ENCODE data around the gene TNKS1BP1.
"Not testable (repeated sequence)": the region's sequence is repeated elsewhere in the genome, so short reads cannot be mapped to it uniquely, and the experiment has no call there.

Gene TNKS1BP1

DNA sequence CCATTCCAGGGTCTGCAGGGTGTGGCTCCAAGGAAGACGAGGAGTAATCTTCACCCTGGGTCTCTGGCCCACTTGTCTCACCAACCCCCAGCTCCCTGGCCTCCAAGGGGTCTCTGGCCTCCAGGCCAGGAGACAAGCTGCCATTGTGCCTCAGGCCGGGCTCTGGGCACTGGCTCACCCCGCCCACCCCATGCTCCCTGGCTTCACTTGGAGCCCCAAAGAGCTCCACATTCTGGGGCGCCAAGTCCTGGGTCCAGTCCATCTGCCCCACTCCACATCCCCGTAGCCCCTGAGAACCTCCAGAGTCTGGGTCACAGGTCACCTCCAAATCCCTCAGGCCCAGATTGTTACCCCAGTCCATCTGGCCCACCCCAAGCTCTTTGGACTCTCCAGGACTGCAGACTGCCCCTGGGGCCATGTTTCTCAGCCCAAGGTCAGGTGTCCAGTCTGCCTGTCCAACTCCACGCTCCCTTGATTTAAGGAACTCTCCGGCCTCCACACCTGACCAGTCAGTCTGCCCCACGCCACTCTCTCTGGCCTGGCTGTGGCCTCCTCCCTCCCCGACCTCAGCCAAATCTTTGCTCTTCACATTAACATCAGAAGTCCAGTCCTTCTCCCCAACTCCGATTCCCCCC, 16.2 kb downstream of the TNKS1BP1 start:
- no peak for DNase-seq

DNA sequence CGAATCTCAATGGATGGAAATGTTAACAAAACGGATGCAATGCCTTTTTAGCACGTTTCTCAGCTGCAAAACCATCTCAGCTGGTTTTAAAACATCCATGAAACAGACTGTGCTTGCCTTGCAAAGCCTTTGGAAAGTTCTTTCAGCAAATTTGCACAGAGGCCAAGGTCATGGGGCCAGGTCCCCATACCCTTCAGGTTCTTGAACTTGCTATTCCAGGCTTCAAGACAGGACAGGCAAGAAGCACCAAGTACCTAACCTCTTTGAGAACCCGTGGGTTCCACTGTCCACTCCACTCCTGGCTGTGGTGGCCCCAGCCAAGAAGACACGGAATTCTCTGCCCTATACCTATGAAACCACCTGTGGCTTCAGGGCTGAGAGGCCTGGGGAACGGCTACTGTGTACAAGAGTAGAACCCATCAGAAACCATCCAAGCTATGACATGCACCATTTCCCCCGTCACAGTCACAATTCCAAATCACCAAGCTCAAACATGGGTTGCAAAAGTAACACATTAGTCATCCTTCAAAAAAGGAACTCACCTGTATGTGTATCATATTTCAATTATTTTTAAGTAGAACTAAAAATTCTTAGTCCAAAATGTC, 17.0 kb downstream of the TNKS1BP1 start:
- DNase-seq, result no peak

DNA sequence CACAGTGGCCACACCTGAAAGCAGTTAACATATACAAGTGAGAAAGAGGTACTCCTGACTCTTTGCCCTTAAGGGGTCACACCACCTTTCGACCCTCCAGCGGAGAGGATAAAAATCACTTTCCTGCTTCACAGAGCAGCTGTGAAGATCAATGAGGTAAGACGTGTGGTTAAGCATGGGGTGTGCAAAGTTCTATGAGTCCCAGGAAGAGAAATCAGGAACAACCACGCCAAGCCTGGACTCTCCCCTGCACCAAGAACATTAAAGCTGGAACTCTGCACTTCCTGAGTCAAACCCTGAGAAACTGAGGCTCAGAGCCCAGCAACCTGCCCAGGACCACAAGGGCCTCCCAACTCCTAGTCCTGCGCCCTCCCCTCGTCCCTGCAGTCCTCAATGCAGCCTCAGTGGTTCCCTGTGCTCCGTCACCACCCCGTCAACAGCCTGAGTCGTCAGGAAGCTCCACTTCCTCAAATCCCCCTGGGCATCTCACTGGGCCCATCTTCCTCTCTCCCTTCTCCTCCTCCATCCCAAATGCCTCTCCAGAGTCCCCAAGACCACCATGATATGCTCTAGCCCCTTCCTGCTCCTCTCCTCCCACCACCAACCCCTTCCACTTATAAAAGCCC, 17.7 kb downstream of the TNKS1BP1 start:
- DNase-seq, result no peak

DNA sequence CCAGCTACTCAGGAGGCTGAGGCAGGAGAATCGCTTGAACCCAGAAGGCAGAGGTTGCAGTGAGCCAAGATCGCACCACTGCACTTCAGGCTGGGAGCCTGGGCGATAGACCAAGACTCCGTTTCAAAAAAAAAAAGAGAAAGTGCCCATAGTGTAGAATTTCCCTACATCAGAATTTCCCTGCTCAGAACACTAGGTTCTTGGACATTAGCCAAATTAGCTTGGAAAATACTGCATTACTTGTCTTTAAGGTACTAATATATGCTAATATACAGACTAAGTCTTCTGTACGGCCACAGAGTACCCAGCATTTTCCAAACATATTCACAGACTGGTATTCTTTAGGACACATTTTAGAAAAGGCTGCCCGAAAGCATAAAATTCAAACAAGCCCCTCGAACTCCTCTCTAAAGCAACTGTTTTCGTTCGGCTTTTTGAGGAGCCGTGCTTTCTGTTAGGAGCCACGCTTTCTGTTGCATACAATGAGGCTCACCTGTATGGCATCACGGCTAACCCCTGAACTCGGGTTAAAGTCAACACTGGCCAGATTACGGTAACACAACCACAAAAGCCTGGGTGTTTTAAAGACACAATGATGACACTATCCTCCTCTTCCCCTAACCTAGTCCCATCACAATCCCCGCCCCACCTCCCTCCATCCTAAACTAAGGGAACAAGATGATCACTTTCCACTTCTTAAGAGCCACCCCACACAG, 18.4 kb downstream of the TNKS1BP1 start:
- no peak for DNase-seq

DNA sequence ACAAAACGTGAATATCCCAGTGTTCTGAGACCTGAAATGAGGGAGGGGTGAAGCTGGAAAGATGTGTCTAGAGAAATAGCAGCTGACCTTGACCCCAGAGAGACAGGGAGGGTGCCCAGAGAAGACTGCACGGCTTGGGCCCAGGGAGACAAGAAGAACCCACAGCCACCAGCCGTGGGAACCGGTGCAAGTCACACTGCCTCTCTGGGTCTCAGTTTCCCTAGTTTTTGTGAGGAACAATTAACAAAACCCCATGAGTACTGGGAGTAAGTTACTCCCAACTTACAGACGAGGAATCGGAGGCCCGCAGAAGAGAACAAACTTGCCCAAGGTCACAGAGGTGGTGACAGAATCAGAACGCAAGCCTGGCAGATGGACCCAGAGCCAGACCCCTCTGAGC, 19.2 kb downstream of the TNKS1BP1 start:
- DNase-seq, result no peak

DNA sequence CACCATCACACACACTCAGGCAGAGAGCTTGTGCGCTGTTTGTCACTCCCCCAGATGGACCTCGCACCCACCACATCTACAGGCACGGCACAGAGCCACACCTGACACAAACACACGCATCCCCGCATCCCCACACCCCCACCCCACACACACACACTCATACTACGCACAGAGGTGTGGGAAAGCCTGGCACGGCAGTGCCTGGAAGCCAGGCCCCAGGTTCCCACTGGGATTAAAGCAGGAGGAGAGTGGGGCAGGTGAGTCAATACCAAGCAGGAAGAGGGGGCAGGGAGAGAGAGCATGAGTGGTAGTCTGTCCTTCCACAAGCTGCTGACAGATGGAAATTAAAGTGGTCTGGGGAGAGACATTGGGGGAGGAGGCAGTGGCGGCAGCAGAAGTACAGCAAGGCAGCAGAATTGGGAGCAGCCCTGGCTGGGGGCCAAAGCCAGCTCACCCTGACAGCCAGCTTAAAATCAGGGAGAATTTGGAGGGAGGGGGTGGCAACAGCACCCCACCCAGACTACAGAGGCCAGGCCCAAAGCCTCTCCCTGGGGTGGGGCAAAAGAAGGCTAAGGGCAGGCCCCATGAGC, 20.7 kb downstream of the TNKS1BP1 start:
- DNase-seq, result no peak

DNA sequence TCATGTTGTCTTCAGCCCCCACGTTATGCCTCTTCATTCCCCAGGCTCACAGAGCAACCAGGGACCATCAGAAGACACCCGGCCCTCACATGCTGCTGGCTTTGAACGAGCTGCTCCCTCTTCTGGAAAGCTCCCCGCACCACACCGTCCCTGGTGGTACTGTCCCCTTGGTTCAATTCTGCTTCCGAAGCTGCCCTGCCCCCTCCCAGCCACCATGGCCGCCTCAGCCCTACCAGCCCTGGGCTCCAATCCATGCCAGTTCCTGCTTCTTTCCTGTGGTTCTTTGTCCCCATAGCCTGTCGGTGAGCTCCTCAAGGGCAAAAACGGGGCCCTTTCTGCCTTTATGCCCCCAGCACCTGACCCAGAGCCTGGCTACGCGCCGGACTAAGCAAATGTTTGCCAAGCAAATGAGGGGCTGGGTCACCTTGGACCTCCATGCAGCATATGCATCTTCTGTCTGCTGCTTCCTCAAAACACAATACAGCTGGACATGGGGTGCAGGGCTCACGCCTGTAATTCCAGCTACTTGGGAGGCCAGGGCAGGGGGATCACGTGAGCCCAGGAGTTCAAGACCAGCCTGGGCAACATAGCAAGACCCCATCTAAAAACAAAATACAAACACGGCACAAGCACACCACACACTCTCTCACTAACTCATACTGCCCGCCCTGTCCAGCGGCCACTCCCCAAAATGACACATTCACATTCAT, 21.3 kb downstream of the TNKS1BP1 start:
- DNase-seq, result no peak

DNA sequence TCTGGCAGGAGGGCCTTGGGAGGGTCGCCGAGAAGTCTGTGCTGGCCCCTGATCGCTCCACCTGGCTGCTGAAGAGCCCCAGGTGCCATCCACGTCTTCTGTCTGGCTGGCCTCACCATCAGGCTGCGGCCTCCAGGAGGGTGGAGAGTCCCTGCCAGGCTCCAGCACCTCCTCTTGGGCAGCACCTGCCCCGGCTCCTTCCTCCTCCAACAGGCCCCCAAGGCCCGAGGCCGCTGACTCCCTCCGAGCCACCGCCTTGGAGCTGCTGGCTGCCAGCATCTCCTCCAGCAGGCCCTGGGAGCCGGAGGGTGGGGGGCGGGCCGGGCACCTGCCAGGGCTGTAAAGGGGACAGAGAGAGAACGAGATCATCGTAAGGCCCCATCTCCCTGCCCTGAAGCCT, 22.3 kb downstream of the TNKS1BP1 start:
- DNase-seq, result no peak

DNA sequence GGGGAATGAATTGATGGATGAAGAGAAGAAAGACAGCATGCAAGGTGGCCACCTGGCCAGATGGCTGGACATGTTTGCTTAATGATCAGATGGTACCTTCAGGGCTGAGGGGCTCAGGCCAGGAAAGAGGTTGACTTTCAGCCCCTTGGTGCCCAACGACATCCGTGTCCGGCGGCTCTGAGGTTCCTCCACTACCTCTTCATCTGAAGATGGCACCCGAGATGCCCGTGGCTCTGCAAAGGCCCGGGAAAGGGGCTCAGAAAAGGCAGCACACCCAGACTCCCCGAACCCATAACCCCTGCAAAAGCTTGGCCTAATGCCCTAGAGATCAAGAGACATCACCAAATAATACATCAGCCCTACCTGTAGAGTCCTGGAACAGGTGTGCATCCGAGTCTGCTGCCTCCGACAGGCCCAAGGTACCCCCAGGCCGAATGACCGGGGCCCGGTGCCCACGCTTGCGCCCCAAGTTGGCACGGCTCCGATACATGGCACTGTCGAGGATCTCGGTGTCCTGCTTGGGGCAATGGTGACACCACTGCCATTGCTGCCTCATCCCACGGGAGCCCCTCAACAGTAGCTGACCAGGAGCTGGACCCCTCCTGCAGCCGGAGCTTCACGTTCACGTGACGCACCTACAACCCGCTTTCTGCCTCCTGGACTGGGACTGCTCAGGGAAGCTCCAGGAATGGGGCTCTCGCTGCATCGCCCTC, 22.9 kb downstream of the TNKS1BP1 start:
- no peak for DNase-seq

DNA sequence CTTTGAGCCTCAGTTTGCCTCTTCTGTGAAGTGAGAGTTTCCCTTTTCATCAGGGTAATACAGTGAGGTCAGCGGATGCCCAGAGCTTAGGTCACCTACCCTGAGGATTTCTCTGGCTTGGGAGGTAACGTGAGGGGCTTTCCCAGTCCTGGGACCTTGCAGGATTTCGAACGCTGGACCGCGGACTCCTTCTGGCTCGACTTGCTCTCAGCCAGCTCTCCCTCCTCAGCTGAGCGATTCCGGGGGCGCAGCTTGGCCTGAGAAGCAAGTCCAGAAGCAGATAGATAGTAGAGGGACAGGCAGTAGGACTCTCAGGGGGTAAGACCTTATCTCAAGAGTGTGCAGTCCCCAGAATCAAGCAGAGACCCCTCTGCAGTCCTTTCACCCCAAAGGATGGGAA, 24.0 kb downstream of the TNKS1BP1 start:
- no peak for DNase-seq

DNA sequence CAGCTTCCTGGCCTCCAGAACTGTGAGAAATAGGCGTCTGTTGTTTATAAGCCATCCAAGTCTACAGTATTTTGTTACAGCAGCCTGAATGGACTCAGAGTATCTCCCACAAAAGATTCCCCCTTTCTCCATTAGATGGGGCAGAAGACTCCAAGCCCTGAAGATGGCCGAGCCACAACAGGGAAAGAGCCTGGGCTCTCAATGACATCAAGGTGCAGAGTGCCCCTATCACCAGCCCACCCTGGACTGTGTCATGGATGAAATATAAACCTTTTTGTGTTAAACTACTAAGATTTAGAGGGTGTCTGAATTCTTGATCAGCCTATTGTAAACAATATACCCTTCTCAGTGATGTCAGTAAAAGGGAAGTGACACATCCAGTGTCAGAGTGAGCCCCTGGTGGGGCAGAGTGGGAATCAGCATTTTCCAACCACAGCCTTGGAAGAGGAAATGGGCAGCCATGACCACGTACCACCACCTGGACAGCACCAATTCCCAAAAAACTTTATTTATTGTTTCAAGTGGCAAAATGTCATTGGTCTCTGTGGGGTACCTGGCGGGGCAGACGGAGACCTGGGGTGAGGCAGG, 25.5 kb downstream of the TNKS1BP1 start:
- no peak for DNase-seq

DNA sequence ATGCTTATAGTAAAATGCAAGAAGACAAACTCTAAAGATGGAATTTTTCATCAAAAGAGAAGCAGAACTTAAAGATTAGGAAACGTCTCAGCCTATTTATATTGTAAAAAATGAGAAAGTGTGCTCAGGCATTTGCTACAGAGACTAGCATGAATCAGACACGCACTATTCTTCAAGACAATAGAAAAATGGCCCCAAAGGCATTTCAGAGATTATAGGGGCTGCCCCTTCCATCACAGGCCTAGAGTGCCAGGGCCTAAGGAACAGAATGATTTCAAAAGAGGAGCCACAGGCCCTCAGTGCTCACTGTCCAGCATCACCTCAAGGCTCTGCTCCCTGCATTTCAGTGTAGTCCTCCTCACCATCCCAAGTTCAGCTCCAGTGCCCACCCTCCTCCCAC, 27.5 kb downstream of the TNKS1BP1 start:
- DNase-seq, result no peak

DNA sequence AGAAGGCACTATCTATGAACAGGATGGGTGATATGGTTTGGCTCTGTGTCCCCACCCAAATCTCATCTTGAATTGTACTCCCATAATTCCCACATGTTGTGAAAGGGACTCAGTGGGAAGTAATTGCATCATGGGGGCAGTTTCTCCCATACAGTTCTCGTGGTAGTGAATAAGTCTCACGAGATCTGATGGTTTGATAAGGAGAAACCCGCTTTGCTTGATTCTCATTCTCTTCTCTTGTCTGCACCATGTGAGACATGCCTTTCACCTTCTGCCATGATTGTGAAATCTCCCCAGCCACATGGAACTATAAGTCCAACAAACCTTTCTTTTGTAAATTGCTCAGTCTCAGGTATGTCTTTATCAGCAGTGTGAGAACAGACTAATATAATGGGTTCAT, 28.5 kb downstream of the TNKS1BP1 start:
- DNase-seq, result not testable (repeated sequence)

DNA sequence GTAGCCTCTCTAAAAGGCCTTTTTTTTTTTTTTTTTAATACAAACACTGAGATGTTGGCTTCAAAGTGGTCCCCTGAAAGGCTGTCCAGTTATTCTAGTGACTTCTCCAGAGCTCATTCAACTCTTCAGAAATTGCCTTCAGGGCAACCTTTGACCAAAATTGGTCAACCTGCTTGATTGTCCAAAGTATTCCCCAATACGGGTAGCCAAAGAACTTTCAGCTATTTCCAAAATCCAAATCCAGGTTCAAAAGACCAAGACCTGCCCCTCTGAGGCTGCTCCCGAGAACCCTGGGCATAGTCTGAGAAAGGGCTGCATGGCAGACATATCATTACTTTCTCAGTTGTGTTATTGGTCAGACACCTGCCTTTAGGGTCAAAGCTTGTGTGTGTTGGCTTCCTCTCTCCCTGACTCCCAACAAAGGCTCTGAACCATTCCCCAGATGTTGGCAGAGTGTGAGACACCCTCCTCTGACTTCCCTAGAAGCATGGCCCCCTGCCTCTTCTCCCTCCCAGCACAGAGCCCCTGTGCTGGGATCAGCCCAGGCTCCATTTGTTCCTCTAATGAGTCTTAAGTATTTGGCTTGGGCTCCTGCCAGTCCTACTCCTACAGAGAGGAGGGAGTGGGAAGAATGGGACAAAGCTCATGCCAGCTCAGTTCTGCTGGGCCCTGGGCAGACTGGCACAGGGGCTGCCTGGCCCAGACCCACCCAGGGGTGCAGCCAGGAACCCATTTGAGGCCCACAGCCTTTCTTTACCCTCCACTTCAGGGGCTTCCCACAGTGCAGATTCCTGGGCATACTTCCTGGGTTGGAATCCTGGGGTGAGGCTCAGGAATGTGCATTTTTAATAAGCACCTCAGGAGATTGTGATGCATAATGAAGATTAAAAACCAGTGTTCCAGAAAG, 30.3 kb downstream of the TNKS1BP1 start:
- DNase-seq, result no peak

DNA sequence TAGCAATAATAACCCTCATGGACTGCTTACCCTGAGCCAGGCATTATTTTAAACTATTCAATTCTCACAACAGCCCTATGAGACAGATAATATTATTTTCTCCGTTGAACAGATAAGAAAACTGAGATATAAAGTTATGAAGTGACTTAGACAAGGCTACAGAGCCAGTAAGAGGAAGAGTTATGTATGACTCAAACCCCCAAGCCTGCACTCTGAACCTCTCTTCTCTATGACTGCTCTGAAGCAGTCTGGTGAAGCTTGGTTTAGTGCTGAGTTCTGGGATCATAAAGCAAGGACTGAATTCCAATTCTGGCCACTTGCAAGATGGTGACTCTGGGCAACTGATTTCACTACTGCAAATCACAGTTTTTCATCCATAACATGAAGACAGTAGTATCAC, 34.5 kb downstream of the TNKS1BP1 start:
- DNase-seq, result no peak

DNA sequence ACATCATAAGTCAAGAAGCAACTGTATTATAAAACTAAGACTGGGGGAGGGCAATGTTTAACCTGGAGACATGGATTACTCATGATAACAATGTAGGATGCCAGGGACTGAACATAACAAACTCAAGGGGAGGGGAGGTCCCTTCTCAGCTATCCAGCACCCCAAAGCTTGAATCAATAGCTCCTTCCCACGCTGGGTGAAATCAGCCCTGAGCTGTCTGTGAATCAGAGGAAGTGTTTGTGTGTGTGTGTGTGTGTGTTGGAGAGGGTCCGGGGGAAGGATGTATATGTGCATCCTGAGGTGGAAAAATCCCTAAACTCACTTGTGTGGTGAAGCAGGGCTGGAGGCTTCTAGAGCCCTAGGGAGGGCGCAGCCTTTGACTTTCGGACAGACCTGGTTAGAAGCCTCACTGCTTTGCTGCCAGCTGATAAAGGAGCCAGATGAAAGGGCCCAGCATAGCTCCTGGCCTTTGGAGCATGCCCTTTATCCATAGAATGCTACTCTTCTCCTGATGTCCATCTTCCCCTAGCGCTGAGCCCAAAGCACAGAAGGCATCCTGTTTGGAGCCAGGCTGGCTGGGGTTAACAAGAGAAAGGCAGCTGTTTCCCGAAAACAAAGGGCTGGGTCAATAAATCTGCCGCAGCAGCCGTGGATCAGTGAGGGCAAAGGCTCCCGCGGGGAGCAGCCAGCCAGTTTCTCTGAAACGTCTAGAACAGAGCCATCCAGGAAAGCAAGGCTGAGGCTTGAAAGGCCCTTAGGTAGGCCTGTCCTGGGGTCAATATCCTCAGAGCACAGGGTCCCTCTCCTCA, 35.8 kb downstream of the TNKS1BP1 start:
- no peak for DNase-seq

DNA sequence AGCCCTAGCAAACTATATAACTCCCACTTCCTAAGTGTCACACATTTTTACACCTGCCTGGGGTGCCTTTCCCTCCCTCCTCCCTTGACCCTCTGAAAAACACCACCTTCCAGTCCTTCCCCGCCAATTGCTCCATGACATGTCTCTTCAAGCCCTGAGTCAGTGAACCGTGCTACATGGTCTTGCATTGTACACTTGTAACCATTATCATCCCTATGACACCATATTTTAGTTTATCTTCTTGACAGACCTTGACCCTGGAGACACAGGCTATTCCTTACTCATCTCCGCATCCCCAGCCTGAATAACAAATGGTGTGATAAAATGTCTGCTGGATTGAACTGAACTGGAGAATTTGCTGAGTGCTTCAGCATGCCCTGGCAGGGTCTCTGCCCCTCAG, 36.9 kb downstream of the TNKS1BP1 start:
- no peak for DNase-seq

DNA sequence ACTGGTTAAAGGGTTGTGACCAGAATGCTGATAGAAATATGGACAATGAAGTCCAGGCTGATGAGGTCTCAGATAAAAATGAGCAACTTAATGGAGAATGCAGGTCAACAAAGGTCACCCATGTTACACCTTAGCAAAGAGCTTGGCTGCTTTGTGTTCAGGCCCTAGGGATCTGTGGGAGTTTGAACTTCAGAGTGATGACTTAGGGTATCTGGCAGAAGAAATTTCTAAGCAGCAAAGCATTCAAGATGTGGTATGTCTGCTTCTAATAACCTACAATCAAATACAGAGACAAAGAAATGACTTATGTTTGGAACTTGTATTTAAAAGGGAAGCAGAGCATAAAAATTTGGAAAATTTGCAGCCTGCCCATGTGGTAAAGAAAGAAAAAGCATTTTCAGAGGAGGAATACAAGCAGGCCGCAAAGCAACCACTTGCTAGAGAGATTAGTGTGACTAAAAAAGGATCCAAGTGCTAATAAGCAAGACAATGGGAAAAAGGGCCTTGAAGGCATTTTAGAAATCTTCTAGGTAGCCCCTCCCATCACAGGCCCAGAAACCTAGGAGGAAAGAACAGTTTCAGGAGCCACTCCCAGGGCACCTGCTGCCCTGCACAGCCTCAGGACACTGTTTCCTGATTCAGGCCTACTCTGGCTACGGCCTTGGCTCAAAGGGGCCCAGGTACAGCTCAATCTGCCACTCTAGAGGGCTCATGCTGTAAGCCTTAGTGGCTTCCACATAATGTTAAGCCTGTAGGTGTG, 41.3 kb downstream of the TNKS1BP1 start:
- DNase-seq, result no peak

DNA sequence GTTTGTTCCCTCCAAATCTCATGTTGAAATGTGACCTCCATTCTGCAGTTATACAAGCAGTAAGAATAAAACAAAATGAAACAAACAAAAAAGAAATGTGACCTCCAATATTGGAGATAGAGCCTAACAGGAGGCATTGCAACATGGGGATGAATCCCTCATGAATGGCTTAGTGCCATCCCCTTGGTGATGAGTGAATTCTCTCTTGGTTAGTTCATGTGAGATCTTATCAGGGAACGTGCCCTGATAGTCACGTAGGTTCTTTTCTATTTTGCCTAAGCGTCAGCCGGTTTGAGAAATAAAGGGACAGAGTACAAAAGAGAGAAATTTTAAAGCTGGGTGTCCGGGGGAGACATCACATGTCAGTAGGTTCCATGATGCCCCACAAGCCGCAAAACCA, 43.2 kb downstream of the TNKS1BP1 start:
- DNase-seq, result not testable (repeated sequence)
